GM21367 (cell line): ENCODE results near the gene ACTRT2.

Experiments used
- ATAC-seq: cut with Tn5 transposase; IDR thresholded peaks from one replicate; pipeline ENCODE4 v1.9.1; 2021; ENCODE audit not compliant: unreplicated experiment

The ACTRT2 gene

GRCh38 chr1:2983319-2983705 is 38.0 kb upstream of the ACTRT2 start:
- ATAC-seq: no peak

GRCh38 chr1:2983706-2984398 is 37.4 kb upstream of the ACTRT2 start:
- ATAC-seq: no peak

GRCh38 chr1:2984399-2985061 is 36.7 kb upstream of the ACTRT2 start:
- no peak for ATAC-seq

DNA sequence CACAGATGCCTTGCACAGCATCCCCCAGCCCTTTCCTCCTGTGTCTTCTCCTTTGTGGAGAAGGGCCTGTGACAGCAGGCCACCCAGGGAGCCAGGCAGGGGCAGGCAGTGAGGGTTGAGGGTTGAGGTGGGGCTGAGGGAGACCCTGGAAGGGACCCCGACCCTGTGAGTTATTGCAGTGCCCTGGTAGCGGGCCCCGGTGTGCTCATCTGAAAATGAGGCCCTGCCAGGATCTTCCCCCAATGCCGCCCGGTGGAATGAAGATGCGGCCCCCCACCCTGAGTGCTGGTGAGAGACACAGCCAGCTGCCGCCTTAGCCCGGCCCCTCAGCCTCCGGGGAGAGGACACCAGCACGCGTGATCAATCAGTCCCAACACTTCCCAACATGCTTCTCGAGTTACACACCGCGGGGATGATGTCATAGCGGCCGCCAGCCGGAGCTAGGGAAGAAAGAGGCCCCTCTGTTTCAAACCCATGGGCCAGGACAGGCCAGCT is 36.2 kb upstream of the ACTRT2 start:
- no peak for ATAC-seq

DNA sequence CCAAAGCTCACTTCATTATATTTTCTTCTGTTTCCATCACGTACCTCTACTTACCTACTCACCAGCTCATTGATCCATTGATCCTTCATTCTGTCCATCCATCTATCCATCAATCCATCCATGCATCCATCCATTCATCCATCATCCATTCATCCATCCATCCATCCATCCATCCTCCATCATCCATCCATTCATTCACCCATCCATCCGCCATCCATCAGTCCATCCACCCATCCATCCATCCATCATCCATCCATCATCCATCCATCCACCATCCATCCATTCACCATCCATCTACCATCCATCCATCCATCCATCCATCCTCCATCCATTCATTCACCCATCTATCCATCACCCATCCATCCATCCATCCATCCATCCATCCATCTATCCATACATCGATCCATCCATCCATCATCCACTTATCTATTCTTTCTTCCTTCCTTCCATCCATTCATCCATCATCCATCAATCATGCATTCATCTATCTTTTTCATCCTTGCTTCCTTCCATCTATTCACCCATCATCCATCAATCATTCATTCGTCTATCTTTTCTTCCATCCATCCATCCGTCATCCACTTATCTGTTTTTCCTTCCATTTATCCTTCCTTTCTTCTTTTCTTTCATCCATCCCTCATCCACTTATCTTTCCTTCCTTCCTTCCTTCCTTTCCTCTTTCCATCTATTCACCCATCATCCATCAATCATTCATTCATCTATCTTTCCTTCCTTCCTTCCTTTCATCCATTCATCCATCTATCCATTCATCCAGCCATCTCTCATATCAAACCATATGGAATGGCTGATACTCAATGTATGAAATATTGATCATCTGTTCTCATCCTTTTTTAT is 35.3 kb upstream of the ACTRT2 start:
- ATAC-seq: no peak

GRCh38 chr1:2986549-2987305 is 34.5 kb upstream of the ACTRT2 start:
- ATAC-seq: no peak

DNA sequence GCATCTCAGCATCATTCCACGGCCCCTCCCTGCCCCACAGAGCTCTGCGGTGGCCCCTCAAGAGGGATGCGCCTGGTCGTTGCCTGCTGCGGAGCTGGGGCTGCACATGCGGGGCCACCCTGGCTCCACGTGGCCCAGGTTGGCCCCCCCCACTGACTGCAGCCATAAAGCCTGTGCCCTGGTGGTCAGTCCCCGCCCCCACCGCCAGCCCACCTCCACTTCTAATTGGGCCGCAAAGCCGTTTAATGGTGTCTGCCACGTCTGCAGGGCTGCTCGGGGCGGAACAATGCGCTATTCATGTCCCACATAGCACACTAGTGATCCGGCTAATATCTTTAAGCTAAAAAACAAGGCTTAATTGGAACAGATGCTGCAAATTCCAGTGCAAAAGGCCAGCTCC is 33.5 kb upstream of the ACTRT2 start:
- ATAC-seq: no peak

- ATAC-seq: no peak
Measured at GRCh38 chr1:2988256-2988655, 33.0 kb upstream of the ACTRT2 start.

DNA sequence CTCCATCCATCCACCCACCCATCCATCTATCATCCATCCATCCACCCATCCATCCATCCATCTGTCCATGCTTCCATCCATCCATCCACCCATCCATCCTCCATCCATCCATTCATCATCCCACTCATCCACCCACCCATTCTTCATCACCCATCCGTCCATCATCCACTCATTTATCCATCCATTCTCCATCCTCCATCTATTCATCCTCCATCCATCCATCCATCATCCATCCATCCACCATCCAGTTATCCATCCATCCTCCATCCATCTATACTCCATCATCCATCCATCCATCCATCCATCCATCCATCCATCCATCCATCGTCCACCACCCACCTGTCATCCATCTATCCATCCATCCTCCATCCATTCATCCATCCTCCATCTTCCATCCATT is 32.1 kb upstream of the ACTRT2 start:
- no peak for ATAC-seq

DNA sequence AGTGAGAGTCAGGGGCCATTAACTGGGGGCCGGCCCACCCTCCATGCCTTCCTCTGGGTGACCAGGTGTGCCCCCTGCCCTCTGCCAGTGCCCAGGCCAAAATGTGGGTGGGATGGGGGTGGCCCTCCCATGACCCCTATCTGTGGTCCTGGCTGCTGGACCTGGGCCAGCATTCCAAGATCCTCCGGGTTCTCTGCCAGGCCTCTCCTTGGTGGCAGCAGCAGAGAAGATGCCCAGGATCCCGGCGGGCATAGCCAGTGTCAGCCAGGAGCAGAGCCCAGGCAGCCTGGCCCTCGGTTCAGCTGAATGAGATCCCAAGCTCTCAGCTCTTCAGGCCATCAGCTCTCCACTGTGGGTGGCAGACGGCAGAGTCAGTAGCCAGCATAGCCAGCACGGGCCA is 31.3 kb upstream of the ACTRT2 start:
- no peak for ATAC-seq

DNA sequence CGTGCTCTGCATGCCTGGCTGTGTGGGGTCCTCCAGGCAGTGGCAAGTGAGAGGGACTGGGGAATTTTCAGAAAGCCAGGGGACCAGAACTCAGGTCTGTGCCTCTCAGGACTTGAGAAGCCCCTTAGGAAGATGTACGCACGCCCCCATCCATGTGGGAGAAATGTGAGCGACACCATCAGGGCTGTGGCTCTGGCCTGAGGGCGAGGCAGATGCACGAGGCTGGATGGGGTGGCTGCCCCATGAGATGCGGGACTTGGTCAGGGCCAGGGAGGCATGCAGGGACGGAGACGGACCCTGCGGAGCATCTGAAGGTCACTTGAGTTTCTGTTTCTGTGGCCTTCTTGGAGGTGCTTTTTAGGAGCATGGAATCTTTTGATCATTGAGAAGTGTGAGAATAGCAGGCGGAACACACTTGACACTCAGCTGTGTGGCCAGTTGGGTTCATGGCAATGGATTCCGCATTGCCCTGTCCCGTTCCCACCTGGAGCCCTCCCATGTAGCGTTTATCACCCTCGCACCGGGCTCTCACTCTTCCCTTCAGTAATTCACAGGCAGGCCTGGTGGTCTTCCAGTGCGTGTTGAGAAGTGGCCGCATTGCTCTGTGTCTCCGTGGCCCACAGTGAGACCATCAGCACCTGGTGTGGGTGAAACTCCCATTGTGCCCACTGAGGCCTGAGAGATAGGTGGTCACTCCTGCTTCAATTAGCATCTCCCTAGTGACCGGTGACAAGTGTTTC is 30.7 kb upstream of the ACTRT2 start:
- no peak for ATAC-seq

GRCh38 chr1:2991753-2992495 is 29.3 kb upstream of the ACTRT2 start:
- ATAC-seq: no peak

- no peak for ATAC-seq
Measured at GRCh38 chr1:2998503-2999100, 22.7 kb upstream of the ACTRT2 start.

DNA sequence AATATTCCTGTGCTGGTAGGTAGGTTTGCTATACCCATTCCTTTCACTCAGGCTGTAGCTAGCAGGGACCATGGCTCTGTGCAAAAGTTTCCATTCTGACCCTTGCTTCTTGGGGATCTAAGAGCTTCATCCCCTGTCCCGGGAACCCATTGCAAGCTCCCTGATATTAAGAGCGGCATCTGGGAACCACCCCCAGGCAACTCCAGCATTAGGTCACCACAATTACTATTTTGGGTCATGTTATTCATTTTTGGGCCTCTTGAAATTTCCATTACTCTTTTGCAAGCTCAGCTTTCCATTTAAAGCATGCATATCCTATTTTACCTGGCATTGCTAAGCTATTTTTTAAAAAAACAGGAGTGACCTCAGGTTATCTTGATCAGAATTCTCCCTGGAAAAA is 22.1 kb upstream of the ACTRT2 start:
- ATAC-seq: no peak

- ATAC-seq: no peak
Measured at GRCh38 chr1:2999571-2999970, 21.7 kb upstream of the ACTRT2 start.

DNA sequence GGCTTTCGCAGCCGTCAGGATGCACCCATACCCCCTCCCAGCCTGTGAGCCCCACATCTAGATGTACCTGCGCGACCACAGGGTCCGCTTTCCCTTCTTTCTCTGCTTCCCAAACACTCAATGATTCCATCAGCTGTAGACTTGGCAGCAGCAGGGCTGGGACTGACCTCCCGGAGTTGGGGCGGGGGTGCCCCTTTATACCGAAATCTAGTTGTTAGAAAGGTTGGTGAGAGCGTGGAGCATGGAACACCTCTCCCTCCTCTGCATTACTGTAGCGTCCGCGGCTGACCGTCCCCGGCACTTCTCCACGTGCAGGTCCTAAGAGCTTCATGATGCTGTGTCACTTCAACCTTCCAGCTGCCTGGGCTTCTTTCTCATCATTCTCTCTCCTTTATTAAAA is 21.1 kb upstream of the ACTRT2 start:
- ATAC-seq: no peak

GRCh38 chr1:3000671-3001470 is 20.4 kb upstream of the ACTRT2 start:
- ATAC-seq: no peak
